NT2/D1 (cell line): ENCODE measurements around the gene TALDO1.

Experiments
- DNase-seq: peaks from one replicate; pipeline ENCODE4 v3.0.0-alpha.2; 2011; ENCODE audit warnings: low read depth, low spot score
- H3K27me3 ChIP-seq: 2 replicates; pipeline ENCODE4 v1.6.0; 2011; ENCODE audit warnings: mild to moderate bottlenecking; ENCODE audit not compliant: insufficient read length, insufficient read depth
- H3K36me3 ChIP-seq: 2 replicates; pipeline ENCODE4 v1.6.1; 2011; ENCODE audit warnings: mild to moderate bottlenecking, low read length, mixed read lengths; ENCODE audit not compliant: insufficient read depth, insufficient read length
- H3K4me1 ChIP-seq: 2 replicates; pipeline ENCODE4 v1.5.1; 2011; ENCODE audit not compliant: insufficient read depth, insufficient read length
- H3K4me3 ChIP-seq: 2 replicates; pipeline ENCODE4 v1.5.1; 2011; ENCODE audit warnings: low read depth; ENCODE audit not compliant: insufficient read length
- H3K9ac ChIP-seq: 2 replicates; pipeline ENCODE4 v1.6.0; 2011; ENCODE audit warnings: low read depth; ENCODE audit not compliant: insufficient read length
- H3K9me3 ChIP-seq: 2 replicates; pipeline ENCODE4 v1.5.1; 2011; ENCODE audit warnings: mild to moderate bottlenecking, low read length; ENCODE audit not compliant: insufficient read depth
- SUZ12 ChIP-seq: IDR thresholded peaks from 2 replicates; pipeline ENCODE4 v1.6.1; 2011; ENCODE audit not compliant: insufficient read length, insufficient read depth; ENCODE audit errors: extremely low read depth
- YY1 ChIP-seq: IDR thresholded peaks from 2 replicates; pipeline ENCODE4 v1.6.1; 2011; ENCODE audit not compliant: insufficient read length, insufficient read depth
- ZNF274 ChIP-seq: IDR thresholded peaks from 2 replicates; pipeline ENCODE4 v1.6.1; 2011; ENCODE audit warnings: mild to moderate bottlenecking, low read depth, low read length

TALDO1 gene

DNA sequence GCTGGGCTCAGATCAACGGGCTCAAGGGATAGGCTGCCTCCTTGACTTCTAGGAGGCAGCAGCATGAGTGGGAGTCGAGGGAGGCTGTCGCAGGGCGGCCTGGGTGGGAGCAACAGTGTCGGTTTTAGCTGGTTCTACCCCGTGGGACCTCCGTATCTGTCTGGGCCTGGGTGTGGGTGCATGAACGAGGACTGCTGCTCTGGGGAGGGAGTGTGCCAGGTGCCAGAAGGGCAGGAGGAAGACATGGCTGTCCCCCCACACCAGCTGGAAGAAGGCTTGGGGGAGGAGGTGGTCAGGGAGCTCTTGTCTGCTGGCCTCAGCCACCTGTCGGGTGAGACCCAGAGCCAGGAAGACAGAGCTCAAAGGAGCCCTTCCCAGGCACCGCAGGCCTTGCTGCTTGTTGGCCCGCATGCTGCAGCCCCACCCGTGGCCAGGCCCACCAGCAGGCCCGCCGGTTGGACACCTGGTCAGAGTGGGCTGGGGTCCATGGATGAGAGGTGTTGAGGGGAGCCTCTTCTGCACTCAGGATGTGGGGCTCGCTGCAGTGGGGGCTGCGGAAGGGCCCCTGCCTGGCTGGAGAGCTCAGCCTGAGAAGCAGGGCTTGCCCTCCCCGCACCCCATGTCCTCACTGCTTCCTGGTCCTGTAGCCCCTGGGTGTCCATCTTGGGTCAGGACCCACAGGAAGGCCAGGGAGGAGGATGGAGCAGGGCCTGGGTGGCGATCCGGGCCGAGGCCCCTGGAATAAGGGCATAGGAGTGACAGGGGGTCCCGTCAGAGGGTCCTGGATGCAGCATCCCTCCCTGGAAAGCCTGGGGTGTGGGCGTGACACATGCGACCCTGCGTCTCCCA is 39.2 kb downstream of the TALDO1 start:
- TF ChIP-seq ZNF274 (no peak), YY1 (no peak), SUZ12 (no peak)
- H3K9me3 ChIP-seq = no peaks in the 10 kb centered on the region
- peaks cover 32% of the 10 kb centered on the region for H3K36me3 ChIP-seq
- peak overlapping the region; percentile 3 for H3K9ac ChIP-seq
- no peak for DNase-seq
- no peaks in the 10 kb centered on the region for H3K27me3 ChIP-seq
- H3K4me3 ChIP-seq = no peak overlapping the region
- H3K4me1 ChIP-seq = peaks cover 43% of the 10 kb centered on the region

DNA sequence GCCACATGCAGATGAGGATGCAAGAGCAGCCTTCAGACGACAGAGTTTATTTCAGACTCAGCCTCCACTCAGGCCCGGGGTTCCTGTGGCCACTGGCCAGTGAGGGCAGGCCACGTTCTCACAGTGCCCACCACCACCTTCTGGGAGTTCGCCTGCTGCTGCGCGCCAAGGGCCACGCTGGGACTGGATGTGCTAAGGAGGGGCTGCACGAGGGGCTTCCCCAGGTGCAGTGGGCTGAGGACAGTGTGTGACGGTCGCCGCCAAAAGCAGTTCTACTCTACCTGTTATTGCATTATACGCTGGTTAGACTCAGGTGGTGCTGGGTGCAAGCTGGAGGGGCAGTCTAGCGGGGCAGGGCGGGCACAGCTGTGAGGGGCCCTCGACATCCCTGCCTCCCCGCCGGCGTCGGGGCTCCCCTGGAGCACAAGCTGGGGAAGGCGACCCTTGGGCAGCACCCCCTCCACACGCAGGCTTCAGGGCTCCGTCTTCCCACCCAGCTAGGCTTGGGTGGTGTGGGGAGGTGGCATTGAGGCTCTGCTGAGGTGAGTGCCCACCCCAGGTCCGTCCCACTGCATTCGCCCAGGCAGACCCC is 39.9 kb downstream of the TALDO1 start:
- no peak for DNase-seq
- Histone ChIP-seq H3K4me1 (peaks cover 42% of the 10 kb centered on the region), H3K27me3 (no peaks in the 10 kb centered on the region), H3K36me3 (peaks cover 32% of the 10 kb centered on the region), H3K9me3 (no peaks in the 10 kb centered on the region), H3K4me3 (no peak overlapping the region), H3K9ac (no peak overlapping the region)
- no peak for TF ChIP-seq SUZ12
- no peak for TF ChIP-seq ZNF274
- no peak for TF ChIP-seq YY1

DNA sequence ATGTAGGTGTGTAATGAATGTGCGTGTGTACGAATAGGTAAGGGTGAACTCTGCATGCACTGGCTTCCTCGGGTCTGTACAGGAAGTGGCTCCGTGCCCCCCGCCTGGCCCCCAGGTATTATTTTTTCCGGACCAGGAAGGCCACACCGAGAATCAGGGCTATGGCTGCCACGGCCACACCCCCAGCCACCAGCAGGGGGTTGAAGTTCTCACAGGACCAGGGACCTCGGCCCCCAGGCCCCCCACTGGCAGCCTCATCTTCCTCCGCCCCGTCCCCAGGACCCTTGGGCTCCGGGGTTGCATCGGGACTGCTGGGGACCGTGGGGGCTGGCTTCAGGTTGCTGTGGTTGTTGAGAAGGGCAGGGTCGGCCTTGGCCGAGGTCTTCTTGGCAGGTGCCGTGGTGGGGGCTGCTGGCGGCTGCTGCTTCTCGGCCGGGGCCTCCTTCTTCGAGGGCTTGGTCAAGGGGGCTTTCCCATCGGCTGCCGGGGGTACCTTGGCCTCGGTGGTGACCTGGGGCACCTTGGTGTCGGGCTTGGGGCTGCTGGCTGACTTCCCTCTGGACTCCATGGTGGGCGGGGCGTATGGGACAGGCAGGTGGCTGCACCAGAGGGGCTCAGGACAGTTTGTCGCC is 40.9 kb downstream of the TALDO1 start:
- TF ChIP-seq YY1 = no peak
- TF ChIP-seq ZNF274 = no peak
- TF ChIP-seq SUZ12 = no peak
- peaks cover 37% of the 10 kb centered on the region for H3K36me3 ChIP-seq
- no peaks in the 10 kb centered on the region for H3K27me3 ChIP-seq
- H3K4me3 ChIP-seq = no peak overlapping the region
- no peak for DNase-seq
- peaks cover 39% of the 10 kb centered on the region for H3K4me1 ChIP-seq
- H3K9ac ChIP-seq = no peak overlapping the region
- H3K9me3 ChIP-seq = no peaks in the 10 kb centered on the region

DNA sequence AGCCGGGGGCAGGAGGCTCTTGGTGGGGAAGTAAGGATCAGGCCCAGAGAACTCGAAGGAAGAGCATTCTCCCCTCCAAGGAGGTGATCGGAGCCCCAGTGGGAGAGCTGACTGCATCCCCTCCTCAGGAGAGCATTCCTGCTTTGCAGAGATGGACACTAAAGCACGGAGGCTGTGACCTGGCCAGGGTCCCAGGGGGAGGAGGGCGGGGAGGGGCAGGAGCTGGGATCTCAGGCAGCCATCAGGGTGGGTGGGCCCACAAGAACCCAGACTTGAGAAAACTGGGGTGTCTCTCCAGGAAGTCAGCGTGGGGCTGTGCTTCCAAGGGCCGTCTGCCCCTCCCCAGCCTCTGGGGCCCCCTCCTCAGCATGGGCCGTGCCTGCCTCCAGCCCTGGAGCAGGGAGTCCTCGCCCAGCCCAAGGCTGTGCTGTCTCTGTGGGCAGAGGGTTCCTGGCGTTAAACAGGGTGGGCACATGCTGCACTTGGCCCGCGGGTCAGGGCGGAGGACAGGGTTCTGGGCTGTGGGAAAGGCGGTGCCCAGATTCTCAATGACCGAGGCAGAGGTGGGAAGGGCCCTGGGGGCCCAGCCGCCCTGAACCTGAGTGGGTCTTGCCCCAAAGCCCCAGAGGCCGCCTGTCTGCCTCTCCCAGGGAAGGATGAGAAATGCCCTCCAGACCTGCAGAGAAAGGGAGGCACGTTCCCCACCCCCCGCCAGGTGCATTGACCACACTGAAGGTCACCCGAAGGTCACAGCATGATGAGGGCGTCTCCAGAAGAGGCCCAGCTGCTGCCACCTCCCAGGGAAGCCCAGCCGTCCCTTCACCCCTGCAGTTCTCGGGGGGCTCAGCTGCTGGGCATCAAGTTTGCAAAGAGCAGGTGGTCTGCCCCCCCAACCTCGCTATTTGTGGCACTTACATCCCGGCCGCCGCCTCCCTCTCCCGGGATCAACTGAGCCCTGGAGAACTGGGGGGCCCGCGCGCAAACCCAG is 42.0 kb downstream of the TALDO1 start:
- Histone ChIP-seq H3K9ac (peak overlapping the region; percentile 50), H3K4me3 (no peak overlapping the region), H3K36me3 (peaks cover 48% of the 10 kb centered on the region), H3K9me3 (no peaks in the 10 kb centered on the region), H3K27me3 (no peaks in the 10 kb centered on the region), H3K4me1 (peaks cover 41% of the 10 kb centered on the region)
- TF ChIP-seq SUZ12 (no peak), ZNF274 (no peak), YY1 (no peak)
- no peak for DNase-seq

DNA sequence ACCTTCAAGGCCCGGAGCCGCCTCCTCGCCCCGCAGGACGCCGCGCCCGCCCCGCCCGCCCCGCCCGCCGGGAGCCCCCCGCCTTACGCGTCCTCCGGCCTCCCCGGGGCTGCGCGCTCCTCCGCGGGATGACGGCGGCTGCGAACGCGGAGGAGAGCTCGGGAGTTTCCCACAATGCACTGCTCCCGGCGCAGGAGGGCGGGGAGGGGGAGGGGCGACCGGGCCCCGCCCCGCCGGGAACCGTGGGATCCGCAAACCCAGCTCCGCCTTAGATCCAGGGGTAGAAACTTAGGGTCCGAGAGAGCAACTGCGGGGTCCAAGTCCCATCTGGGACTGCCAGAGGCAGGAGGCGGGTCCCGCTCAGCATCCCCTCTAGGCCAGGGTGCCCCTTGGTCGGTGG is 42.7 kb downstream of the TALDO1 start, which contains the start of gene CEND1:
CEND1 (minus strand) TSS at position 148 of the 400 bp plus-strand sequence. CDS start 1,514 bp downstream, outside the sequence.
- Histone ChIP-seq H3K4me1 (peaks cover 47% of the 10 kb centered on the region), H3K27me3 (no peaks in the 10 kb centered on the region), H3K4me3 (no peak within 1 kb of the TSS), H3K9ac (peak within 1 kb of the TSS; percentile 76), H3K9me3 (no peaks in the 10 kb centered on the region), H3K36me3 (peaks cover 51% of the 10 kb centered on the region)
- DNase-seq = no peak
- TF ChIP-seq SUZ12 (no peak), YY1 (no peak), ZNF274 (no peak)

DNA sequence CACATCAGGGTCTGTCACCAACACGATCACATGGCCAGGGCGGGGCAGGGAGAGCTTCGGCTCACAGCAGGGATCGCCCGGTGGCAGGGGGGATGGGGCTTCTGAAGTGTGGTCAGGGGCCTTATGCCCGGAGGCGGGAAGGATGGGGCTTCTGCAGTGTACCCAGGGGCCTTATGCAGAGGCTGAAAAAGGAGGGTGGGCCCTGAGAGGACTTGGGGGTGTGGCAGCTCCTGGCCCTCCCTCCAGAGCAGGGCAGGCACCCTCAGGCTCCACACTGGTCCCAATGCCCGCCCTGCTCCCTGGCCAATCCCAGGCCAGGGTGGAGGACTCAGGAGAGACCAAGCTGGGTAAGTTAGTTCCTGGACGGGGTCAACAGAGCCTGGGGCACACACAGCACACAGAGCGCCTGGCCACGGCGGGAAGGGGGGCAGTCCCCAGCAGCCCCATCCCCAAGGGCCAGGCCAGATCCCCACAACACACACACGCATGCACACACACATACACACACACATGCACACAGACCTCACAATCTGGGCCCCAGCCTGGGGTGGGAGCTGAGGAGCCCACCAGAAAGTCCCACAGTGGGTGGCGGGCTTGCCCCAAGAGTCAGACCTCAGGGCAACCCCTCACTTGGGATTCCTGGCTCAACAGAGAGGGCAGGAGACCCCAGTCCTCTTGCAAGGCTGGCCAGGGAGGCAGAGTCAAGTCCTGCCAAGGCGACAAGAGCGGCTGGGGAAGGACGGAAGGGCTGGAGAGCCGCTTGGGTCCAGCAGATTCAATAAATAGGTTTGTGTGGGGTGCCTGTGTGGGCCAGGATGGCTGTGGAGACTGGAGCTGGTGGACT is 43.7 kb downstream of the TALDO1 start:
- Histone ChIP-seq H3K9me3 (no peaks in the 10 kb centered on the region), H3K27me3 (no peaks in the 10 kb centered on the region), H3K4me3 (no peak overlapping the region), H3K9ac (peak overlapping the region; percentile 76), H3K36me3 (peaks cover 48% of the 10 kb centered on the region), H3K4me1 (peaks cover 56% of the 10 kb centered on the region)
- TF ChIP-seq SUZ12 (no peak), YY1 (no peak), ZNF274 (no peak)
- no peak for DNase-seq
